ENCODE measurements around the gene HNRNPR. TPM values are rescaled to one million over a fixed set of nuclear protein-coding genes. Genes with fewer than 3 reads are reported as not detected.

HNRNPR gene
- polyA plus RNA-seq, 1 of the 3 experiments (the other 2 are of a cell fraction) = 111 TPM

GRCh38 chr1:23383577-23384311 lies 39.7 kb upstream of the HNRNPR start:
- Histone ChIP-seq H3K4me2 (no peak overlapping the region), H3K27me3 (ENCODE audit: insufficient read depth) (no peaks in the 10 kb centered on the region), H3K9me2 (no peaks in the 10 kb centered on the region), H3K4me3 (ENCODE audit: low read depth in 2 of 2, low read length in 1 of 2) (no peak overlapping the region), H3K9ac (no peak overlapping the region), H3F3A (replicated peaks; ENCODE audit: insufficient read depth) (peaks cover 4% of the 10 kb centered on the region), H3K36me3 (replicated peaks in 1 of 2; ENCODE audit: control insufficient read depth in 1 of 2, insufficient read depth in 2 of 2, low read length in 1 of 2) (no peaks in the 10 kb centered on the region), H2AFZ (ENCODE audit: low read depth) (no peak overlapping the region), H3K79me2 (ENCODE audit: insufficient read depth) (no peaks in the 10 kb centered on the region), H4K20me1 (ENCODE audit: insufficient read depth) (no peaks in the 10 kb centered on the region), H3K9me3 (no peaks in the 10 kb centered on the region), H3K27ac (ENCODE audit: low read depth in 2 of 2, low read length in 1 of 2) (no peak overlapping the region; a peak in 1 of 4 replicates), H3K4me1 (ENCODE audit: control insufficient read depth in 1 of 2, insufficient read depth in 2 of 2, low read depth in 1 of 2, low read length in 1 of 2) (peaks cover 0 to 6% of the 10 kb centered on the region in 2 experiments; a peak in 2 of 4 replicates)
- 92% methylated on average over 7 of the region's 8 CpGs for WGBS (ENCODE audit: low lambda C conversion rate)
- CTCF ChIA-PET = interaction anchor here (2.4 kb wide), 1 partner anchor 20 kb away, joined by 8 read pairs; no protein-coding TSS in a partner anchor
- DNase-seq = no peak
- POLR2A ChIA-PET = no interaction called here
- TF ChIP-seq SIN3A (IDR thresholded peaks at IDR 0.05; ENCODE audit: borderline replicate concordance, low read depth, low read length) (no peak), FOXJ3 (CRISPR knock-in tag; IDR thresholded peaks at IDR 0.05) (no peak), FOXM1 (IDR thresholded peaks at IDR 0.05; ENCODE audit: low read depth) (no peak), NFIC (IDR thresholded peaks at IDR 0.05; ENCODE audit: borderline replicate concordance) (no peak), IRF3 (IDR thresholded peaks at IDR 0.05; ENCODE audit: low read depth, low read length) (no peak), FOSL2 (IDR thresholded peaks at IDR 0.05; ENCODE audit: borderline replicate concordance, low read depth) (no peak), TCF12 (IDR thresholded peaks at IDR 0.05) (no peak), EZH2phosphoT487 (IDR thresholded peaks at IDR 0.05; ENCODE audit: borderline replicate concordance, low read depth) (no peak), MEF2A (IDR thresholded peaks at IDR 0.05; ENCODE audit: borderline replicate concordance, low read depth) (no peak), CHD2 (IDR thresholded peaks at IDR 0.05; ENCODE audit: low read length, partially characterized antibody) (no peak), TAF1 (IDR thresholded peaks at IDR 0.05; ENCODE audit: borderline replicate concordance, low read depth, low read length) (no peak), JUND (IDR thresholded peaks at IDR 0.05) (no peak), RAD21 (IDR thresholded peaks at IDR 0.05; ENCODE audit: low read length) (no peak), EP300 (IDR thresholded peaks at IDR 0.05; ENCODE audit: borderline replicate concordance in 1 of 2, low read depth in 1 of 2, low read length in 1 of 2) (no peak), GATA2 (CRISPR knock-in tag; IDR thresholded peaks at IDR 0.05) (no peak), ELF1 (IDR thresholded peaks at IDR 0.05) (no peak)

GRCh38 chr1:23381233-23381885 lies 37.3 kb upstream of the HNRNPR start:
- no peak overlapping the region for H3K27ac ChIP-seq (ENCODE audit: low read depth in 2 of 2, low read length in 1 of 2)
- ChIA-PET POLR2A (no interaction called here), CTCF (interaction anchor here (0.7 to 1.5 kb wide), 2 partner anchors 22 to 138 kb away, joined by 3 to 4 read pairs; no protein-coding TSS in a partner anchor)
- H4K20me1 ChIP-seq (ENCODE audit: insufficient read depth) = no peaks in the 10 kb centered on the region
- TF ChIP-seq MEF2A (IDR thresholded peaks at IDR 0.05; ENCODE audit: borderline replicate concordance, low read depth) = no peak
- TF ChIP-seq POLR2AphosphoS5 (IDR thresholded peaks at IDR 0.05; ENCODE audit: low read depth, low read length) = no peak
- TF ChIP-seq NRF1 (IDR thresholded peaks at IDR 0.05; ENCODE audit: low read depth, low read length) = no peak
- no peak for TF ChIP-seq NFIC (IDR thresholded peaks at IDR 0.05; ENCODE audit: borderline replicate concordance)
- no peak for TF ChIP-seq SIN3A (IDR thresholded peaks at IDR 0.05; ENCODE audit: borderline replicate concordance, low read depth, low read length)
- TF ChIP-seq FOXM1 (IDR thresholded peaks at IDR 0.05; ENCODE audit: low read depth) = no peak
- TF ChIP-seq REST (IDR thresholded peaks at IDR 0.05; ENCODE audit: low read depth, low read length) = no peak
- TF ChIP-seq EP300 (IDR thresholded peaks at IDR 0.05; ENCODE audit: borderline replicate concordance in 1 of 2, low read depth in 1 of 2, low read length in 1 of 2) = no peak
- no peak for TF ChIP-seq CHD2 (IDR thresholded peaks at IDR 0.05; ENCODE audit: low read length, partially characterized antibody)
- no peak for TF ChIP-seq RCOR1 (IDR thresholded peaks at IDR 0.05; ENCODE audit: low read length)
- no peaks in the 10 kb centered on the region for H3K9me2 ChIP-seq
- peaks cover 0 to 20% of the 10 kb centered on the region in 2 experiments; a peak in 3 of 4 replicates for H3K4me1 ChIP-seq (ENCODE audit: control insufficient read depth in 1 of 2, insufficient read depth in 2 of 2, low read depth in 1 of 2, low read length in 1 of 2)
- no peaks in the 10 kb centered on the region for H3K36me3 ChIP-seq (replicated peaks in 1 of 2; ENCODE audit: control insufficient read depth in 1 of 2, insufficient read depth in 2 of 2, low read length in 1 of 2)
- H3F3A ChIP-seq (replicated peaks; ENCODE audit: insufficient read depth) = peaks cover 15% of the 10 kb centered on the region
- H3K4me2 ChIP-seq = no peak overlapping the region
- no peak overlapping the region for H3K4me3 ChIP-seq (ENCODE audit: low read depth in 2 of 2, low read length in 1 of 2)
- no peaks in the 10 kb centered on the region for H3K79me2 ChIP-seq (ENCODE audit: insufficient read depth)
- no peaks in the 10 kb centered on the region for H3K9me3 ChIP-seq
- WGBS (ENCODE audit: low lambda C conversion rate) = 87% methylated on average over 5 of the region's 5 CpGs
- H2AFZ ChIP-seq (ENCODE audit: low read depth) = no peak overlapping the region
- no peak for DNase-seq
- no peak overlapping the region for H3K9ac ChIP-seq
- H3K27me3 ChIP-seq (ENCODE audit: insufficient read depth) = no peaks in the 10 kb centered on the region
